Left ventricle myocardium inferior (tissue), 1 donor: ENCODE data around the gene PAX6. TPM values are rescaled to one million over a fixed set of nuclear protein-coding genes. Genes with fewer than 3 reads are reported as not detected.
"Not testable (repeated sequence)": the region's sequence is repeated elsewhere in the genome, so short reads cannot be mapped to it uniquely, and the experiment has no call there.

Experiments
- DNase-seq: peaks from one replicate; pipeline ENCODE4 v3.0.0-alpha.2; 2020
- H3K27ac ChIP-seq: fragments of 200-600 bp; replicated peaks from 2 replicates; pipeline ENCODE4 v1.8.0; 2021
- H3K27me3 ChIP-seq: fragments of 200-600 bp; 2 replicates; pipeline ENCODE4 v1.8.0; 2021; ENCODE audit warnings: low read depth
- H3K36me3 ChIP-seq: fragments of 200-600 bp; 2 replicates; pipeline ENCODE4 v1.8.0; 2021
- H3K4me1 ChIP-seq: fragments of 200-600 bp; 2 replicates; pipeline ENCODE4 v1.8.0; 2021
- H3K4me3 ChIP-seq: fragments of 200-600 bp; 2 replicates; pipeline ENCODE4 v1.8.0; 2021; ENCODE audit warnings: mild to moderate bottlenecking, moderate library complexity
- H3K9me3 ChIP-seq: fragments of 200-600 bp; replicated peaks from 2 replicates; pipeline ENCODE4 v1.8.0; 2021
- CTCF ChIP-seq: fragments of 200-600 bp; IDR thresholded peaks from 2 replicates; pipeline ENCODE4 v1.8.0; 2021; ENCODE audit warnings: antibody characterized with exemption, mild to moderate bottlenecking, borderline replicate concordance
- intact Hi-C: fragments of 100-400 bp; cut with micrococcal nuclease; formaldehyde crosslinking; loops from one replicate; pipeline ENCODE4 v1.11.0; 2022
- total RNA-seq: library from RNA; stranded (reverse); fragmentation: NEBNext Ultra II Directional; extraction: Animal tissue kit (Norgen Biotek cat#: 25700); gene quantifications from one replicate; pipeline ENCODE4 v1.2.1, GENCODE V29; 2021
- donor health status: DM: no; HTN: yes; CAD: no; lungs with severe emphysema.

PAX6 gene
- total RNA-seq, 1 donor from 2014 or later, result not detected

DNA sequence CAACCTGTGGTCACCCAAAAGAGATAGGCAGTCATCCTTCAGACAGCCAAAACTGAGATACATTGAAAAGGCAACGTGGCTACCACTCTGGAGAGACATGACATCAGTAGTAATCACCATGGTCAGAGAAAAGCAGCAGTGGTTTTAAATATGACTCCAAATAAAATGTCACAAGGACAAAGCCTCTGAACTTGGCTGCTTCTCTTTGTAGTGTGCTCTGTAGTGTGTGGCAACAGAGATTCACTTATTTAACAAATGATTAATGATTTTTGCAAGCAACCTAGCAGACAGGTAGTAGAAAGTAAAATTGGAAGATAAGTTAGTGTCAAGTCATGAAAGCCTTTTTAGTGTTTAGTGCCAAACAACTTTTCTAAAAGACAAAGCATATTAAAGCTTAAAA, 63.5 kb downstream of the PAX6 start:
- no peaks in the 10 kb centered on the region for H3K4me1 ChIP-seq
- H3K36me3 ChIP-seq, result no peaks in the 10 kb centered on the region
- H3K9me3 ChIP-seq, result peaks cover 1% of the 10 kb centered on the region
- no peak overlapping the region for H3K27ac ChIP-seq
- no peaks in the 10 kb centered on the region for H3K27me3 ChIP-seq
- no peak for TF ChIP-seq CTCF
- no peak for DNase-seq
- intact Hi-C loops, result no loop called here
- H3K4me3 ChIP-seq, result no peak overlapping the region

GRCh38 chr11:31740731-31741368, 70.3 kb downstream of the PAX6 start:
- intact Hi-C loops, H3K36me3 ChIP-seq, DNase-seq, H3K4me3 ChIP-seq, H3K27me3 ChIP-seq, H3K27ac ChIP-seq, H3K4me1 ChIP-seq: not testable (repeated sequence)
- peaks cover 30% of the 10 kb centered on the region for H3K9me3 ChIP-seq

- no peak for DNase-seq
- intact Hi-C loops, result no loop called here
- no peak for TF ChIP-seq CTCF
Measured at GRCh38 chr11:31740131-31740530, 71.0 kb downstream of the PAX6 start.

More at GRCh38 chr11:31740131-31740530, 71.0 kb downstream of the PAX6 start:
- peaks cover 6% of the 10 kb centered on the region for H3K36me3 ChIP-seq
- H3K4me3 ChIP-seq, result no peak overlapping the region
- no peak overlapping the region for H3K27ac ChIP-seq
- H3K9me3 ChIP-seq, result peaks cover 33% of the 10 kb centered on the region
- H3K27me3 ChIP-seq, result no peaks in the 10 kb centered on the region
- no peaks in the 10 kb centered on the region for H3K4me1 ChIP-seq
